GM21825 (cell line): ENCODE measurements around the gene SPNS2.

Experiments used
- ATAC-seq: cut with Tn5 transposase; IDR thresholded peaks from one replicate; pipeline ENCODE4 v1.9.1; 2021; ENCODE audit warnings: mild to moderate bottlenecking, moderate library complexity; ENCODE audit not compliant: unreplicated experiment

The SPNS2 gene

DNA sequence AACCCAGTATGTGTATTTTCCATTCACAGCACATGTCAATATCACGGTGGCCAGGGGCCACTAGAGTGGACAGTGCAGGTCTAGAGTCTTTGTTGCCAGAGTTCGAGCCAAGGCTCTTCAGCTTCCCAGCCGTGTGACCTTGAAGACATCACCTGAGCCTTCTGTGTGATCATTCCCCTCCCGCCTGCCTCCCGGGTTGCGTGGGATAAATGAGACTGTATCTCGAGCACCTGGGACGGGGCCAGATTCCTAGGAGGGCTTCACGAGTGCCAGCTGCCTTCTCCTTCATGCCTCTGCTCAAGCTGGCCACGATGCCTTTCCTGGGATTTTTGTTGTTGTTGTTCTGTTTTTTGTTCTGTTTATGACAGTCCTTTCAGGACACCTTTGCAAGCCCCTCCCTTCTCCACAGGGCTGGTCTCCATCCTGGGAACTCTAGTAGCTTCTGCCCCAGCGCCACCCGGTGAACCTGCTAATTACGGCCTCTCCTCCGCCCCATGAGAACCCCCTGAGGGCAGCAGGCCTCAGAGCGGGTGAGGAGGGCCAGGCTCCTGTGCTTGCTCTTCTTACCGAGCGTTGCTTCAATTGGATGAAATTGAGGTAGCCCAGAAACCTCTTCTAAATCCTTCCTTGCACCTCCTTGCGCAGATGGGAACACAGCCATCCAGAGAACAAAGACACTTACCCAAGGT lies 3.9 kb downstream of the SPNS2 start:
- no peak for ATAC-seq

DNA sequence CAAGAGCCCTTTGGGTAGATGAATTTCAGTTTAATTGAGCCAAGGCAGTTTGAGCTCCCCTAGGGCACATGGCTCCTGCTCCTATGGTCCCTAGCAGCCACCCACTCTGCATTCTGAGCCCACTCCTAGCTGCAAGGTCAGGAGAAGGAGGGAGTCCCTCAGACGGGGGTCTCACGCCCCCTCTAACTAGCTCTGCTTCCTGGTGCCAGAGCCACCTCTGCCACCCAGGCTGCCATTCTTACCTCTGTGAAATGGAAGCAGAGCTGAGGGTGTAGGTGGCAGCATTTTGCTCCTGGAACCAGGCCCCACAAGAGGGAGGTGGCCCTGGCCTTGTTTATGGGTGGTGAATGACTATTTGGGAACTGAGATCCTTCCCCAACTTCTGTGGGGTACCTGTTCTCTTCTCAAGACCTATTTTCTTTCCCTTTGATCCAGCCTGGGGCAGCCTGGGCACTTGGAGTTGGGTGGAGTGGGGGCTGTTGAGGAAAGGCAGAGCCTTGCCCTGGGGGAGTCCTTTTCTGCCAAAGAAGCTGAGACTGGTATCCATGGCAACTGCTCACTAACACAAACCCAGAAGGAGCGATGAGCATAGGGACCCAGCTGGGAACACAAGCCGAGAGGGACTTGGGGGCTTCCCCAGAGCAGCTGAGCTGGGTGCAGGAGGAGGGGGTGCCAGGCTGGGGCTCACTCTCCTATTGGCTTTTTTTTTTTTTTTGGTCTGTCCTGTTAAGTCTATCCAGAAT lies 4.8 kb downstream of the SPNS2 start:
- no peak for ATAC-seq

DNA sequence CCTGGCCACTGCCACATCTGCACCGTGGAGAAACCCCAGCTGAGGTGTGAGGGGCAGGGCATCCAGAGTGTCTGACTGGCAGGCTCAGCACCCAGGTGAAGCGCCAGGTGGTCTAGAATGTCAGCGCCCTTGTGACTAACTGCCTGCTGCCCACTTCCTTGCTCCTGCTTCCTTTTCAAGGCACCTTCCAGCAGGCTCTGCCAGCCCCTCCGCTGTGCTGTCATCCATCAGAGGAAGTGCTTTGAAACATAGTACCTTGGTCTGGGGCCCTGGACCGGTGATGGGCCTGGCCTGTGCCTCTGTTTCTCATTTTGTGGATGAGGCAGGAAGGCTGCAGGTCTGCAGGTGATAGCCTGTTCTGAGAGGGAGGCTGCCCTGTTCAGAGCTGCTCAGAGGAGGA lies 5.5 kb downstream of the SPNS2 start:
- no peak for ATAC-seq

DNA sequence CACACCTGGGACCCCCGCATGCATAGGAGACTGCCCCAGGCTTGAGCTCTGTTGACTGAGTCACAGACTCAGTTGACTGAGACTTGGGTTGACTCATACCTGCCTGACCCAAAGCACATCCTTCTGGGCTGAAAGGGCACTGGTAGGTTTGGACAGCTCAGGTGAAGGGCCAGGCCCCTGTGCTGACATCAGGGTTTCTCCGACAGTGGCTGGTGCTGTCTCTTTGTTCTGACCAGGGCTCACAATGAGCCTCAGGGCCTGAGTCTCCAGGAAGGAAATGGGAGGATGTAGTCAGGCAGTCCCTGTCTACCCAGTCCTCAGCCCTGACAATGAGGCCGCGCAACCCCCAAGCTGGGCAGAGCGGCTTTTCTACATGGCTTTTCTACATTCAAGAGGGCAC lies 6.5 kb downstream of the SPNS2 start:
- ATAC-seq: no peak

DNA sequence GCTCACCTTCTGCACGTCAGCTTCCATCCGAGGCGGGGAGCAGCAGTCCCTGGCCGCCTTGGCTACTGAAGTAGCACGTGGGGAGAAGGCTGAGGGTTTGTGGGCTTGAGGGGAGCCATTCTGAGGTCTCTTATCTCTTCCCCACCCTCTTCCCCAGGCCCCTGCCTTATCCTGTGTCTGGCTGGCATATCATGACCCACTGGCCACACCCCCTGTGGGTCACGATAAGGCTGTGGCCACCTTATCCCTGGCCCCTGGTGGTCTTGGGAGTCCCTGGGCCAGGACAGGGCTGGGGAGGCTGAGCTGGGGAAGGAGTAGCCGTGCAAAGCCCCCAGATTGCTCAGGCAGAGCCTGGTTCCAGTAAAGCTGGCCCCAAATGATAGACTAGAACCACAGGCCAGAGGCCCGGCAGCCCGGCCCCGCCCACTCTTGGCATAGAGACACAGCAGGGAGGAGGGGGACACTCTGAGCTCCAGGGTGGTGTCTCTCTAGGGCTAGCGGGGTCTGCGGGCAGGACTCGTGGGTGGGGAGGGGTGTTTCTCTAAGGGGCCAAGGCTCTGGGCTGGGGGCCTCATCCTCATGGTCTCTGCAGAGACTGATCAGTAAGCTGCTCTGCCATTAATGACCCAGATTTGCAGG lies 7.6 kb downstream of the SPNS2 start:
- ATAC-seq: no peak

DNA sequence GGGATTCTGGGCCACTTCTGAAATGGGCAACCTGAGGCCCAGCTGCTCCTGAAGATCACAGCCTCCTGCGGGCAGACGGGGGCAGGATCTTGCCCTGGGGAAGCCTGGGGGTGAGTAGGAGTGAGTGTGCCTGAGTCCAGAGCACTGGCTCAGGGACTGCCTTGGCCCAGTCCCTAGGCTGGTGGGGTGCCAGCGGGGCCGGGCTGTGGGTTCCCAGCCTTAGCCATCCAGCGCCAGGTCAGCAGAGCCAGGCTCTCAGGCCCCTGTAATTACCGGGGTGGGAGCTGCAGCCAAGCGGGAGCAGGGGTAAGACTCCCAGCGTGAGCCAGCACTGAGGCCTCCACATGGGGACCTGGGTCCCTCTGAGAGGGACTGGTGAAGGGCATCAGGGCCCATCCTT lies 8.2 kb downstream of the SPNS2 start:
- ATAC-seq: no peak

DNA sequence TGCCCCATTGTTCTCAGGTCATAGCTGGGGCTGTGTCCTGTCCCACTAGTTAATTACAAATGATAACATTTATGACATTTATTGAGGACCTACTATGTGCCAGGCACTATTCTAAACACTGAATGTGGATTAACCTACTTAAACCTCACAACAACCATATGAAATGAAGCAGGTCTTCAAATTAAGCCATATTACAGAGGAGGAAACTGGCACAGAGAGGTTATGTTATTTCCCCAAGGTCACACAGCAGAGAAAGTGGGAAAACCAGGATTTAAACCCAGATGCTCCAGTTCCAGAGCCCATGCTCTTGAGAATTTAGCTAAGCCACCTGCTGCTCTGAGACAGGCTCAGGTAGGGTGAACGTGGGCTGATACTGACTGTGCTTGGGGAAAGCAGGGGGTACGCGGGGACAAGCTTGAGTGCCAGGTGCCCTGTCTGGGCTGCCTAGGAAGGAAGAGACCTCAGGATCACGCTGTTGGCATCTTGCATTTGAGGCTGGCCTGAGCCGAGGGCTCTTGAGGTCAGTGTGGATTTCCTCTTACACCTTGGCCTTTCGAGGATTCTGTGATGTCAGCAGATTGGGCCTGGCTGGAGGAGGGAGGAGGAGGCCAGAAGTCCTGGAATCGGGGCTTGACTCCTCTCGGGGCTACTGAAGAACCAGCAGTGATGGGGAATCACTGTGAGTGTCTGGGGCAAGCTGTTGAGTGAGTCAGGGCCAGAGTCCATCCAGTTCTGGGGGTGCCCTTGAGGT lies 8.9 kb downstream of the SPNS2 start:
- ATAC-seq: no peak

DNA sequence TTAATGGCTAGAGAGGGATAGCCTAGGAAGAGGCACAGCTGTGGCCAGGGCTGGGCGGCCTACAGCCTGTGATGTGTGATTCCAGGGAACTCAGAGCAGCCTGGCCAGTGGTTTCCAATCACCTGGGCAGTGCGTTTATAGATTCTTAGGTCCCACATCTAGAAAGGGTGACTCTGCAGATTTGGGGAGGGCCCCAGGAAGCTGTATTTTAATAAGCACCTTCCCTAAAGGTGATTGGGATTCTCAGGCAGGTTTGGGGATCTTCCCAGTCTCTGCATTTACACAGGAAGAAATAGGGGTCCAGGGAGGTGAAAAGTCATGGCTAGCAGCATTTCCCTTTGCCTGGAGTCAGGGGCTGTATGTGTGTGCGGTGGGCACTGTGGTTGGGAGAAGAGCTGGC lies 9.5 kb downstream of the SPNS2 start:
- no peak for ATAC-seq

DNA sequence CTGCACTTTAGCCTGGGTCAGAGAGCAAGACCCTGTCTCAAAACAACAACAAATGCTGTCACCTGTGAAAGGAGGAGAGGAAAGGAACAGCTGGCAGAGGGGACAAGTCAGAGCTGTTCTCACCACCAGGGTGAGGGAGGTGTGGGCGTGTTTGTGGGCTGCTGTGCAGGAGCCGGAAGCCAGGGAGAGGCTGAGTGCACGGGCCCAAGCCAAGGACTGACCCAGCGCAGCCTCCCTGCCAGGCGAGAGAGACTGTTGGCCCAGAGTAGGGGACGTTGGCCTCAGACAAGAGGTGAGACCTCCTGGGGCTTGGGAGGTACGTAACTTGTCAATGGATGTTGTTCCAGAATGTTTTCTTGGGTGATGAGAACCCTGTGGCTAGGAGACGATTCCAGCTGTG lies 10.7 kb downstream of the SPNS2 start:
- peak; percentile 54 for ATAC-seq

DNA sequence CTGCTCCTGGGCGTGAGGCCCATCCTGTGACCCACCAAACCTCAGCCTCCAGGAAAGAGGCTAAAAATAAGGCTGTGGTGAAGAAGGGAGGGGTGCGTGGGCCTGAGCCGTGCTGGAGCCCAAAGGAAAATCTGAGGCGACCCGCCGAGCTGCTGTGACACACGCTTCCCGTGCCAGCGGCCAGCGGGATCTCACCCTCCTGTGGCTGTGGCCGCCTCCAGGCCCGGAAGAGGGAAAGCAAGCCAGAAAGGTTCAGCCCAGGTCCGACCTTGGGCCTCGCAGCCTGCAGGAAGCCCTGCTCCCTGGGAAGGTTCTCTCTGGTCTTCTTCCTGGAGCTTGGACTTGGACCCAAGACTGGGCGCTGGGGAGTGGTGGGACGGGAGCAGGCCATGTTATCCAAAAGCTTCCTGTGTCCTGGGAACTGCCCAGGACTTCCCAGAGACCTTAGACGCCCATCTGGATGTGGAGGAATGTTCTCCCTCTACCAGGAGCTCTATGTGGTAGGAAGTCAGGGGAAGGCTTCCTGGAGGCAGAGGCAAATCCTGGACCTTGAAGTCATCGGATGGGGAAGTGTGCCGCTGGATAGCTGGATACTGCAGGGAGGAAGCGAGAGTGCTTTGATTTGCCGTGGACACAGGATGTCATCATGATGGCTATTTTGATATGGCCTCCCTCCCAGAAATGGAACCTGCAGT lies 11.4 kb downstream of the SPNS2 start:
- no peak for ATAC-seq

DNA sequence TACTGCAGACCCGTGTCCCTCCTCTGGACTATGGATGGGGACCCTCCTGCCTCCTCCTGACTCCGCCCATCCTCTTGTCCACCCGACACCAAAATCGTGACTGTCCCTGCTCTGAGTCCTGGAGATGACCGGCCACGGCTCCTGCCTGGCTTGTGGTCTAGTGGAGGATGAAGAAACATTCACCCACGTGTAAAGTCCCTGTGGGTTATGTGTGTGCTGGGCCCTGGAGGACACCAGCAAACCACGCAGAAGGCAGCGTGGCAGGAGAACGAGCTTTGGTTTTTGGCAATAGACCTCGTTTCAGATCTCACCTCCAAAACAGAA lies 11.9 kb downstream of the SPNS2 start:
- ATAC-seq: no peak

DNA sequence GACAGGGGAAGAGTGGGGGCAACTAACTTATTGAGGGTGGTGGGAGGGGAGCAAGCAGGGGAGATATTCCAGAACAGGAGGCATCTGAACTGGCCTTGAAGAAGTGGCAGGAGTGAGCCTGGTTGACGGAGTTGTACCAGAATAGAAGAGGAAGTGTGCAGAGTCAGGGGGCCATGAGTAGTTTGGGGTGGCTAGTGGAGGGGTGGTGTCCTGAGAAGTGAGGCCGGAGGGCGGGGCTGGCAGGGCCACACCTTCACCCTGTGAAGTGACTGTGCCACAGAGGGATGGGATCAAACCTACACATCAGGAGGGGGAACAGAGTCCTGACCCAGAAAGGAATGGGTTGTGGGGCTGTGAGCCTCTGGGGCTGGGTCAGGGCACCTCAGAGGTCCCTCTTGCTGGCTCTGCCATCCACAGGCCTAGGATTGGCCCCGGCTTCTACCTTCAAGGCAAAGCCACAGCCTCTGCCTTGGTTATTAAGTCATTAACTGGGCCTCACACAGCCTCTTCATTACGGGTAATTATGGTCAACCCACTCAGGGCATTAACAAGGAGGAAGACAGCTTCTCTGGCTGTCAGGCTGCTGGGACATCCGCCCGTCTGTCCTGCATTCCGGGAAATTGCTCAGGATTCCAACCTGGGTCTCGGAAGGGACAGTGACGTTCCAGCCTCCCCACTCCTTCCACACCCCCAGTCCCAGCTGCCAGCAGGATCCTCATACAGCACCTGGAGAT lies 12.7 kb downstream of the SPNS2 start:
- ATAC-seq: no peak

DNA sequence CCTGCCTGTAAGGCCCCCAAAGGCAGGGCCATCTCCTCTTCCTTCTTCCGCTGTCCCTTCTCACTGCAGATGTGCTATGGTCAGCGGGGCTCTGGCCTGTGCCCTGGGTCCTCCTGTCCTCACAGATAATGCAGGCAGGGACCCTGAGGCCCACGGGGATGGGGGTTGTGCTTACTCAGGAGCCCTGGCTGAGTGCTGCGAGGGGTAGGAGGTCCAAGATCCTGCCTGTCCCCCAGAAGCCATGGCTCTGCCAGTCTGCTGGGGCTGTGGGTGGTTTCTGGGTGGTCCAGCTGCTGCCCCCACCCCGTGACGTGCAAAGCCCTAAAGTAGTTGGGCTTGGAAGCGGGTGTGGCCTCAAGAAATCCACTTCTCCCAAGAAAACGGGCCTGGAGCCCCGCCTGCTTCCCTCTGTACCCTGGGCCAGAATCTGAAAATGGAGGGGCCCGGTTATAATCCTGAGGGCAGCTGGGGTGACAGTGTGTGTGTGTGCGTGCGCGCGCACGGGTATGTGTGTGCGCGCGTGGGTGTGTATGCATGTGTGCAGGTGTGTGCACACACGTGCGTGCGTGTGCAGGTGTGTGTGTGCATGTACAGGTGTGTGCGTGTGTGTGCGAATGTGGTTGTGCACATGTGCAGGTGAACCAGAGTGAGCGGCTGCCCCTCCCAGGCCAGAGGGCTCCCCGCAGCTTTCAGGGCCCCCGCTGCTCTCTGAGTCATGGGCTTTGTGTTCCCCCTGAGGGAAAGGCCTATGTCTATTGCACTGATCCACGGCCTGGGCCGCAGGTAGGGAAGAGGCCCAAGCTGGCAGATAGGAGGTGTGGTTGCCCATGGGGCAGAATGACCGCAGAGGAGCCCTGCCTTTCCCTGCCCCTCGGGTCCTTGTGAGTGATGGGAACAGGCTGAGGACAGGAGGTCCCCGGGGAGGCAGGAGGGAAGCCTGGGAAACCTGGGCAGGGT lies 13.8 kb downstream of the SPNS2 start:
- no peak for ATAC-seq

DNA sequence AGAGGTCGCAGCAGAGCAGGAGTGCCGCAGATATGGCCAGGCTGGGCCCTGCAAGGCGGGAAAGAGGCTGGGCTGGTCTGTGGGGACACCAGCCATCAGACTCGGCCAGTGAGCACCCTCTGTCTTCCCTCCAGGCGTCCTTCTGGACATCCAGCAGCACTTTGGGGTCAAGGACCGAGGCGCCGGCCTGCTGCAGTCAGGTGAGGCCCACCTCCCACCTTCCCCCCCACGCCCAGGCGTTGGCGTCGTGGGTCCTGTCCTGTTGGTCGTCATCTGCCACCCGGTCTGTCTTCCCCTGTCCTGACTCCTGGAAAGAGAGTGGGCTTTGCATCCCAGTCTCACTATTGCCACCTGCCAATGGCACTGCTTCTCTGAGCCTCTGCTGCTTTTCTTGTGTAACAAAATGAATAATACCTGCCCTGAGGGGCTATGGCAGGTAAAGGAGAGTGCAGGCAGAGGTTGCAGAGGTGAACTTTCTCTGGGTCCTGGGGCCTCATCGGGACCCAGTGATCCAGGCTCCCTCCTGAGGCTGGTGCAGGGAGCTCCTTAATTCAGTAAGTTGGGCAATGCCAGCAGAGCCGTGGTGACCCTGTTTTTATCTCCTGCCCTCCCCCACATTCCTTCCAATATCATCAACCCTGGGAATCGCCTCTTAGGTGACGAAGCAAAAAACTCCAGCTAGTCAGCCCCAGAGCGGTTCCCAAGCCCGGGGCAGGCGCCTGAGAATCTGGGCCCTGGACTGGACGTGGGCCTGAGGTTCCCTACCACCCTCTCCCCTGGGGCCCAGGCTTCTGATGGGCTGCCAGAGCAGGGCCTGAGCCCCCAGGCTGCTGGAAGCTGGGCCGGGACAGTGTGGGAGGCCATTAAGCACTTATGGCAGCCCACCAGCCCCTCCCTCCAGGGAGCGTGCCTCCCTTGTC lies 14.7 kb downstream of the SPNS2 start:
- ATAC-seq: no peak

DNA sequence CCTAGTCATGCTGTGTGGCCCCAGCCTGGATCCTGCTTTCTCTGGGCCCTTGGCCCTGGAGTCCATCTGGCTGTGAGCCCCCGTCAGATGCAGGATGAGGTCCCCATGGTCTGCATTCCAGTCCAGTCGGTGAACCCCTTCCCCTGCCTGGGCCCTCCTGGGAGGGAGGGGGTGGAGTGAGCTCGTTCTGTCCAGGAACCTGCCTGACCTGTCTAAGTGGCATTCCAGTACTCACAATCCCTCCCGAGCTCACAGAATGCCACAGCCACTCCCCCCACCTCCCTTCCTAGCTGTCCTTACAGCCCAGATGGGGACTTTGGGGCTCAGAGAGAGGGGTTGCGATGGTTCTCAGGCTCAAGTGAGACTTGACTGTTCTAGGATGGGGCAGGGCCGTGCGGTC lies 15.5 kb downstream of the SPNS2 start:
- ATAC-seq: no peak

DNA sequence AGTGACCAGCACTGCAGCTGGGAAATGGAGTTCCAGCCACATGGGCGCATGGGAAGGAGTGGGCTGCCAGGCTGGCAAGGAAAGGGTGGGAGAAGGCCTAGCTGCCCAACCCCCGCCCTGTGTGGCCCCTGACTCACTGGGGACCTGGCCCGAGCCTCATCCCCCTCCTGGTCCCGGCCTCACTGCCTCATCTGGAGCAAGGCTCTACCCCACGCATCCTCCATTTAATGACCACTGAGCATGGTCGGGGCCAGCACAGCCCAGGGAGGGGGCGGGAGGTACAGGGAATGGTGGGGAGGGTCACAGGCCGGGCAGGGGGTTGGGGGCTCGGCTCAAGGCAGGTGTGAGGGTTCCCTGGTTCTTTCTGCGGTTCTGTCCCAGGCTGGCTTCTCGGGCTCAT lies 16.1 kb downstream of the SPNS2 start:
- ATAC-seq: no peak

DNA sequence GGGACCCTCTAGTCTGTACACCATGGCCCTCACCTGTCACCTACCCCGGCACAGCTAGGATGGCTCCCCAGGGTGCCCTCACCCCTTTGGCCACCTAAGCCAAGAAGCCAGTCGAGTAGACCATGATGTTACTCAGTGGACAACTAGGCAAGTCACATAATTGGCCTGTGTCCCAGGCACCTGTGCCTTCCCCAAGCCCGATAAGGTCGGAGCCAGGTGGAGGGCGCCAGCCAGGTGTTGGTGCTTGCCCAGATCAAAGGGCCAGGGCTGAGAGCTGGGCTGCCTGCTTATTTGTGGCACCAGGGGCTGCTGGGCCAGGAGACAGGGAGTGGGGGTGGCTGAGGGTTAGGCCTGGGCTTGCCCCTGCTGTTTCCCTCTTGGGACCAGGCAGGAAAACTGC lies 16.8 kb downstream of the SPNS2 start:
- ATAC-seq: no peak

DNA sequence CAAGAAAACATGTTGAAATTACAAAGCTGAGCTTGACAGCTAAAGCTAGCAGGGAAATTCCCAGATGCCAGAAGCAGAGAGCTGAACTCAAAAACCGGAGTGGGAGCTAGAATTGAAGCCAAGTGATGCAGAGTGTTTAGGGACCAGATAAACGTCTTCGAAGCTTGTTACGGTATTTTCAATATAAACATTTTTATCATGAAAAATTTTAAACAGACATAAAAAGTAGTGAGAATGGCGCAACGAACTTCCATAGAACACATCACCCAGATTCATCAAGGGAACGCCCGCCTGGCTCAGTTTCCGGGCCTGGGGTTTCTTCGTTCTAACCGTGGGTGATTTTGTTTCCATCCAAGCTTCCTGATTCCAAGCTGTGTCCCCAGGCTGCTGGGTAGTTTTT lies 18.1 kb downstream of the SPNS2 start:
- ATAC-seq: no peak
